ENCODE measurements around the gene ARL5B. TPM values are rescaled to one million over a fixed set of nuclear protein-coding genes. Genes with fewer than 3 reads are reported as not detected.
"Not testable (repeated sequence)": the region's sequence is repeated elsewhere in the genome, so short reads cannot be mapped to it uniquely, and the experiment has no call there.

Gene ARL5B
- total RNA-seq, 4 donors from 2014 or later = 12.4 to 21.5 (median 15.5) TPM

DNA sequence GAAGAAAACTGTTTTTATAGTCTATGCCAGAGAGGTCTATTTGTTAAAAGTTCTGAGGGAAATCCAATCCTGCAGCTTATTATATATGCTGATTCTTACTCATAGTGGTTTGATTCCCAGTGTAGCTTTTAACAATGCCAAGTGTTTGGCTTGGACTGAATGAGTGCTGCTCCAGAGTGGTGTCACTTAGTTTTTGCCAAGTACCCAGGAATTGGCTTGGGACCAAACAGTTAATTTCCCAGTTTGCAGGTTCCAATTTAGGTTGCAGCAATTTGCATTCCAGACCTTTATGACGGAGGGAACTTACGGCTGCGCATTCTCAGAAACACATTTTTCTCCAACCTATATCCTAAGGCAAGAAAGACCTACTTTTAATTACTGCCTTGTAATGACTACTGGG lies 40.2 kb upstream of the ARL5B start:
- peaks cover 0 to 4% of the 10 kb centered on the region in 2 donors for H3K4me1 ChIP-seq
- 69 to 76% methylated on average over 3 of the region's 3 CpGs for WGBS, 2 donors
- no peaks in the 10 kb centered on the region for H3K27me3 ChIP-seq
- H3K36me3 ChIP-seq = no peaks in the 10 kb centered on the region
- TF ChIP-seq, protein P1, sequence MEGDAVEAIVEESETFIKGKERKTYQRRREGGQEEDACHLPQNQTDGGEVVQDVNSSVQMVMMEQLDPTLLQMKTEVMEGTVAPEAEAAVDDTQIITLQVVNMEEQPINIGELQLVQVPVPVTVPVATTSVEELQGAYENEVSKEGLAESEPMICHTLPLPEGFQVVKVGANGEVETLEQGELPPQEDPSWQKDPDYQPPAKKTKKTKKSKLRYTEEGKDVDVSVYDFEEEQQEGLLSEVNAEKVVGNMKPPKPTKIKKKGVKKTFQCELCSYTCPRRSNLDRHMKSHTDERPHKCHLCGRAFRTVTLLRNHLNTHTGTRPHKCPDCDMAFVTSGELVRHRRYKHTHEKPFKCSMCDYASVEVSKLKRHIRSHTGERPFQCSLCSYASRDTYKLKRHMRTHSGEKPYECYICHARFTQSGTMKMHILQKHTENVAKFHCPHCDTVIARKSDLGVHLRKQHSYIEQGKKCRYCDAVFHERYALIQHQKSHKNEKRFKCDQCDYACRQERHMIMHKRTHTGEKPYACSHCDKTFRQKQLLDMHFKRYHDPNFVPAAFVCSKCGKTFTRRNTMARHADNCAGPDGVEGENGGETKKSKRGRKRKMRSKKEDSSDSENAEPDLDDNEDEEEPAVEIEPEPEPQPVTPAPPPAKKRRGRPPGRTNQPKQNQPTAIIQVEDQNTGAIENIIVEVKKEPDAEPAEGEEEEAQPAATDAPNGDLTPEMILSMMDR (IDR thresholded peaks at IDR 0.05) = no peak
- no peak for TF ChIP-seq POLR2A (IDR thresholded peaks at IDR 0.05)
- H3K27ac ChIP-seq = no peak overlapping the region
- no peak overlapping the region for H3K4me3 ChIP-seq (replicated peaks in 1 of 3)
- peak; percentile 14 to 28 for DNase-seq
- no peaks in the 10 kb centered on the region for H3K9me3 ChIP-seq
- intact Hi-C loops (cut with DNase I) = no loop called here

DNA sequence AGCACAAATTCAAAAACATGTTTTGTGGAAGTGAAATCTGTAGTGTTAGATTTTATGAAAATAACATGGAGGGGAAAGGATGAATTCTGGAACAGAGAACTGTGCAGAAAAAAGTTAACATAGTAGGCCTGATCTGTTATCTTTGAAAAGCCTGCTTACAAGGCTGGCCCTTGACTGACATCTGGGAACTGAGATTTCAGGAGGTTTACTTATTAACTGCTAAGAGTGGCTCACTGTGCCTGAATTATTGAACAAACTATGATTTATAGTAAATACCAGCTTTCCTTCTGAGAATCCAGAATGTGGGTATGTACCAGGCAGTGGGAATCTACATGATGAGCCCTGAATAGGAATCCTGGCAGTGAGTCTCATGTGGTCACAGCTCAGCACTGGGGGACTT lies 38.4 kb upstream of the ARL5B start:
- H3K27ac ChIP-seq = no peak overlapping the region
- no peak for DNase-seq
- no peak for TF ChIP-seq POLR2A (IDR thresholded peaks at IDR 0.05)
- TF ChIP-seq, protein P1 (IDR thresholded peaks at IDR 0.05) = no peak
- H3K9me3 ChIP-seq = no peaks in the 10 kb centered on the region
- no peaks in the 10 kb centered on the region for H3K27me3 ChIP-seq
- H3K4me3 ChIP-seq (replicated peaks in 1 of 3) = no peak overlapping the region
- intact Hi-C loops (cut with DNase I) = no loop called here
- H3K4me1 ChIP-seq = peaks cover 0 to 4% of the 10 kb centered on the region in 2 donors
- no peaks in the 10 kb centered on the region for H3K36me3 ChIP-seq

DNA sequence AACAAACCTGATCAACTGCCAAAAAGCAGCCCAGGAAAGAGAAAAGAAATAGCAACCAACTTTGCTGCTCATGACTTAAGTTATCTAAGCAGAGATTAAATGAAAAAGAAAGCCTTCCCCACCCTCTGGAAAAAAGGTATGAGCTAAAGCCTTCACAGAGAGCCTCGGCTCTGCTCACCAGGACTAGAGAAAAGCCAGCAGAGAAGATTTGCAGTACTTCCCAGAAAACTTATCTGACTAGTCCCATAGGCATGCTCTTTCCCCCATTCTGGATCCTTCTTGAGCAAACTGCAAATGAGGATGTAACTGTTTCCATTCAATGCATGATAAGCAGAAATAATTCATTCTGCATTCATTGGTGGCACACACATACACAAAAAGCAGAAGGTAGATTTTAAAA lies 35.6 kb upstream of the ARL5B start:
- intact Hi-C loops (cut with DNase I); H3K4me3 ChIP-seq (replicated peaks in 1 of 3); H3K4me1 ChIP-seq; H3K36me3 ChIP-seq; H3K27ac ChIP-seq; H3K9me3 ChIP-seq; DNase-seq; H3K27me3 ChIP-seq: not testable (repeated sequence)
- 44 to 89% methylated on average over 1 of the region's 1 CpG for WGBS, 2 donors

DNA sequence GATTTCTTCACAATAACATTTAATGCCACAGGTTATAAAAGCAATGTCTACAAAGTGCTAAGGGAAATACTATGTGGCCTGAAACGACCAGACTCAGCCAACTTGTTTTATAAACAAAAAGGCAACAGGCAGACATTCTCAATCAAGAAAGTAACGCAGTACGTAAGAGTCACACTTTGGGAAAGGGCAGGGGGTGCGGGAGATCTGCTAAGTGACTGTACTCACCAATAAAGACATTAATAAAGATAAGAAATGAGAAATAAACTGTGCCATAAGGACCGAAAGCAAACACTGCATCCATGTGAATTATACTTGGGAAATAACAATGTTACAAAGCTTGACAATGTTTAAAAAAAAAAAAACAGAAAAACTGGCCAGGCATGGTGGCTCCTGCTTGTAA lies 33.3 kb upstream of the ARL5B start:
- intact Hi-C loops (cut with DNase I) = no loop called here
- H3K27ac ChIP-seq = no peak overlapping the region
- DNase-seq = no peak
- WGBS, 2 donors = 89 to 93% methylated on average over 5 of the region's 5 CpGs
- H3K36me3 ChIP-seq = no peaks in the 10 kb centered on the region
- TF ChIP-seq, protein P1 (IDR thresholded peaks at IDR 0.05) = no peak
- TF ChIP-seq POLR2A (IDR thresholded peaks at IDR 0.05) = no peak
- H3K27me3 ChIP-seq = no peaks in the 10 kb centered on the region
- no peaks in the 10 kb centered on the region for H3K9me3 ChIP-seq
- H3K4me3 ChIP-seq (replicated peaks in 1 of 3) = no peak overlapping the region
- no peaks in the 10 kb centered on the region for H3K4me1 ChIP-seq

DNA sequence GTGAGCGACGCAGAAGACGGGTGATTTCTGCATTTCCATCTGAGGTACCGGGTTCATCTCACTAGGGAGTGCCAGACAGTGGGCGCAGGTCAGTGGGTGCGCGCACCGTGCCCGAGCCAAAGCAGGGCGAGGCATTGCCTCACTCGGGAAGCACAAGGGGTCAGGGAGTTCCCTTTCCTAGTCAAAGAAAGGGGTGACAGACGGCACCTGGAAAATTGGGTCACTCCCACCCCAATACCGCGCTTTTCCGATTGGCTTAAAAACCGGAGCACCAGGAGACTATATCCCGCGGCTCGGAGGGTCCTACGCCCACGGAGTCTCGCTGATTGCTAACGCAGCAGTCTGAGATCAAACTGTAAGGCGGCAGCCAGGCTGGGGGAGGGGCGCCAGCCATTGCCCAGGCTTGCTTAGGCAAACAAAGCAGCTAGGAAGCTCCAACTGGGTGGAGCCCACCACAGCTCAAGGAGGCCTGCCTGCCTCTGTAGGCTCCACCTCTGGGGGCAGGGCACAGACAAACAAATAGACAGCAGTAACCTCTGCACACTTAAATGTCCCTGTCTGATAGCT lies 31.7 kb upstream of the ARL5B start:
- Histone ChIP-seq H3K4me3 (replicated peaks in 1 of 3) (peak overlapping the region; percentile 53 to 75 (median 56)), H3K27ac (peak overlapping the region; percentile 74 to 79 (median 76))
- H3K36me3 ChIP-seq; H3K4me1 ChIP-seq; intact Hi-C loops (cut with DNase I); H3K27me3 ChIP-seq; H3K9me3 ChIP-seq: not testable (repeated sequence)
- peak; percentile 86 to 90 for DNase-seq
- 2 to 5% methylated on average over 24 of the region's 25 CpGs for WGBS, 2 donors
- TF ChIP-seq POLR2A (IDR thresholded peaks at IDR 0.05) = peak in 1 of 2 donors; percentile 50

DNA sequence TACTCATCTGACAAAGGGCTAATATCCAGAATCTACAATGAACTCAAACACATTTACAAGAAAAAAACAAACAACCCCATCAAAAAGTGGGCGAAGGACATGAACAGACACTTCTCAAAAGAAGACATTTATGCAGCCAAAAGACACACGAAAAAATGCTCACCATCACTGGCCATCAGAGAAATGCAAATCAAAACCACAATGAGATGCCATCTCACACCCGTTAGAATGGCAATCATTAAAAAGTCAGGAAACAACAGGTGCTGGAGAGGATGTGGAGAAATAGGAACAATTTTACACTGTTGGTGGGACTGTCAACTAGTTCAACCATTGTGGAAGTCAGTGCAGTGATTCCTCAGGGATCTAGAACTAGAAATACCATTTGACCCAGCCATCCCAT lies 26.7 kb upstream of the ARL5B start:
- not testable (repeated sequence) for H3K36me3 ChIP-seq; H3K4me3 ChIP-seq (replicated peaks in 1 of 3)
- WGBS, 2 donors = 90 to 97% methylated on average over 2 to 3 of the region's 3 CpGs

DNA sequence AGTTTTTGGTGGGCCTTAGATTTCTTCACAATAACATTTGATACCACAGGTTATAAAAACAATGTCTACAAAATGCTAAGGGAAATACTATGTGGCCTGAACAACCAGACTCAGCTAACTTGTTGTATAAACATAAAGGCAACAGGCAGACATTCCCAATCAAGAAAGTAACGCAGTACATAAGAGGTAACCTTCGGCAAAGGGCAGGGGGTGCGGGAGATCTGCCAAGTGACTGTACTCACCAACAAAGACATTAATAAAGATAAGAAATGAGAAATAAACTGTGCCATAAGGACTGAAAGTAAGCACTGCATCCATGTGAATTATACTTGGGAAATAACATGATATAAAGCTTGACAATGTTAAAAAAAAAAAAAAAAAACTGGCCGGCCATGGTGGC lies 23.2 kb upstream of the ARL5B start:
- no peaks in the 10 kb centered on the region for H3K27me3 ChIP-seq
- H3K27ac ChIP-seq = no peak overlapping the region
- 89 to 95% methylated on average over 4 of the region's 4 CpGs for WGBS, 2 donors
- H3K4me1 ChIP-seq = peaks cover 0 to 11% of the 10 kb centered on the region in 2 donors
- no peak for DNase-seq
- intact Hi-C loops (cut with DNase I) = no loop called here
- no peak overlapping the region for H3K4me3 ChIP-seq (replicated peaks in 1 of 3)
- H3K9me3 ChIP-seq = no peaks in the 10 kb centered on the region
- TF ChIP-seq POLR2A (IDR thresholded peaks at IDR 0.05) = no peak
- TF ChIP-seq, protein P1 (IDR thresholded peaks at IDR 0.05) = no peak
- no peaks in the 10 kb centered on the region for H3K36me3 ChIP-seq

More for the DNA sequence above, 26.7 kb upstream of the ARL5B start:
- H3K4me1 ChIP-seq; H3K27ac ChIP-seq; H3K27me3 ChIP-seq; intact Hi-C loops (cut with DNase I); H3K9me3 ChIP-seq; DNase-seq: not testable (repeated sequence)

DNA sequence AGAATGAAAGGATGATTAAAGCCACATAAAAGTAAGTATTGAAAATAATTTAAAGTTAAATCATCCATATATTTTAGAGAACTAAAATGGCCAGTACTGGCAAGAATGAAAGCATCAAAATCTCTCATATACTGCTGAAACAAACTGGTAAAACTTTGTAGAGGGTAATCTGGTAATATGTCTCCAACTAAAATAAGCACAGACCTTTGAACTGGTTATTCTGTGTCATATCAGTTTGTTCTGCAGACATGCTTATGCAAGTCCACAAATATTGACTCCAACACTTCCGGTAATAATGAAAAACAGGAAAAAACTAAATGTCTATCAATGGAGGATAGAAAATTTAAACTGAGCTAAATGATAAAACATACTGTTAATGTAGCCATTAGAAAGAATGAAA lies 21.8 kb upstream of the ARL5B start:
- H3K27ac ChIP-seq; H3K36me3 ChIP-seq; H3K4me3 ChIP-seq (replicated peaks in 1 of 3); intact Hi-C loops (cut with DNase I); H3K27me3 ChIP-seq; DNase-seq; H3K9me3 ChIP-seq: not testable (repeated sequence)
- 93 to 98% methylated on average over 1 of the region's 1 CpG for WGBS, 2 donors
- H3K4me1 ChIP-seq = peaks cover 0 to 11% of the 10 kb centered on the region in 2 donors

DNA sequence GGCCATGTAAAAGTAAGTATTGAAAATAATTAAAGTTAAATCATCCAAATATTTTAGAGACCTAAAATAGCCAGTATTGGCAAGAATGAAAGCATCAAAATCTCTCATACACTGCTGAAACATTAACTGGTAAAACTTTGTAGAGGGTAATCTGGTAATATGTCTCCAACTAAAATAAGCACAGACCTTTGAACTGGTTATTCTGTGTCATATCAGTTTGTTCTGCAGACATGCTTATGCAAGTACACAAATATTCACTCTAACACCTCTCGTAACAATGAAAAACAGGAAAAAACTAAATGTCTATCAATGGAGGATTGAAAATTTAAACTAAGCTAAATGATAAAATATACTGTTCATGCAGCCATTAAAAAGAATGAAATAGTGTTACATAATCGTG lies 19.5 kb upstream of the ARL5B start:
- WGBS, 2 donors = 98% methylated on average over 2 of the region's 2 CpGs
- H3K27me3 ChIP-seq; H3K9me3 ChIP-seq; DNase-seq; H3K36me3 ChIP-seq; intact Hi-C loops (cut with DNase I); H3K27ac ChIP-seq; H3K4me3 ChIP-seq (replicated peaks in 1 of 3): not testable (repeated sequence)
- H3K4me1 ChIP-seq = peaks cover 0 to 11% of the 10 kb centered on the region in 2 donors

Data from thyroid gland (tissue), 4 donors.